ENCODE data around the gene DNAH2.
A peak's percentile ranks its signal among the peaks of the same experiment; 100 is the strongest.

Gene DNAH2

GRCh38 chr17:7843257-7843535 is 125.7 kb downstream of the DNAH2 start:
- no peak for TF ChIP-seq EZH2phosphoT487 (IDR thresholded peaks at IDR 0.05; ENCODE audit: borderline replicate concordance)
- H3K27me3 ChIP-seq (ENCODE audit: insufficient read depth, low read length, poor library complexity, severe bottlenecking) = no peaks in the 10 kb centered on the region
- H3K79me2 ChIP-seq (ENCODE audit: insufficient read depth, low read length) = peaks cover 69% of the 10 kb centered on the region; the same call in 1 of the 2 replicates
- peak overlapping the region; percentile 77 for H3K9ac ChIP-seq (ENCODE audit: low read depth, low read length, poor library complexity, severe bottlenecking)
- H3K9me2 ChIP-seq (replicated peaks; ENCODE audit: low read depth, low read length) = no peaks in the 10 kb centered on the region
- no peaks in the 10 kb centered on the region for H3F3A ChIP-seq (ENCODE audit: low read depth)
- H3K36me3 ChIP-seq (ENCODE audit: insufficient read depth, low read length) = peaks cover 22% of the 10 kb centered on the region; the same call in 1 of the 2 replicates
- H3K4me2 ChIP-seq (ENCODE audit: low read depth, low read length, poor library complexity, severe bottlenecking) = peak overlapping the region; percentile 98
- peak overlapping the region; percentile 4; the same call in 1 of the 2 replicates for H2AFZ ChIP-seq (ENCODE audit: low read length)
- peaks cover 33% of the 10 kb centered on the region for H3K4me1 ChIP-seq (ENCODE audit: insufficient read depth, low read length, poor library complexity, severe bottlenecking)
- peaks cover 76% of the 10 kb centered on the region for H4K20me1 ChIP-seq (ENCODE audit: insufficient read depth, low read length, poor library complexity, severe bottlenecking)
- H3K9me3 ChIP-seq (ENCODE audit: insufficient read depth, low read depth, low read length) = no peaks in the 10 kb centered on the region
- peak overlapping the region; percentile 88 for H3K4me3 ChIP-seq (ENCODE audit: low read length, poor library complexity, severe bottlenecking)

DNA sequence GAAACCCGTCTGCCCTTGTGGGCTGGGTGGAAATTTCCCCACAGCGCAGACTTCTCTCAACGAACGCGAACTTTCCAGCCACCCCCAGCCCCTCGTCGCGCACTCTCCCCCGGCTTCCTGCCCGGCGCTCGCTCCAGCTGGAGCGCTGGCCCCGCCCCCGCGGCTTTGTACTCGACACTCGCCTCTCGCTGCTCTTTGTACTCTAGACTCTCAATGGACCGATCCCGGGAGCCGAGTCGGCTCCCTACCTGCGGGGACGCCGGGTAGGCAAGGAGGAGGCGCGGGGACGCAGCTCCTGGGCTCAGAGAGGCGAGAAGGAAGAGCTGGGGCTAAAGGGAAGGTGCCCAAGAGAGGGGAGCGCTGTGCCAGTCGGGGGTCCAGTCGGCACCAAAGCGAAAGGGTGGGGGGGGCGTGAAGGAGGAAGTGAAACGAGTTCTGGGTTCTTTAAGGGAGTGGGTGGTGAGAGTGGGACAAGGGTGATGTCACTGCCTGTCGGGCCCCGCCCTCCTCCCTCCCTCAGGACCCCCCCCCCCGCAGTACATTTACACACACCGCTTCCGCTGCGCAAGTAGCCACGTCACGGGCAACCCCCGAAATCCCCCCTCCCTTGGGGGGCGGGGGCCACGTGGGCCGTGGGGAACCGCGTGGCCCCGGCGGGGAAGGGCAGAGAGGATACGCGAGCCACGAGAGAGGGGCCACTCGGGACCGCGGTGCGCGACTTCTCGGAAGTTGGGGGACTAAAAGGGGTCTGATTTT is 126.2 kb downstream of the DNAH2 start:
- no peak overlapping the region; the same call in 1 of the 2 replicates for H2AFZ ChIP-seq (ENCODE audit: low read length)
- TF ChIP-seq EZH2phosphoT487 (IDR thresholded peaks at IDR 0.05; ENCODE audit: borderline replicate concordance) = no peak
- TF ChIP-seq, protein P1, sequence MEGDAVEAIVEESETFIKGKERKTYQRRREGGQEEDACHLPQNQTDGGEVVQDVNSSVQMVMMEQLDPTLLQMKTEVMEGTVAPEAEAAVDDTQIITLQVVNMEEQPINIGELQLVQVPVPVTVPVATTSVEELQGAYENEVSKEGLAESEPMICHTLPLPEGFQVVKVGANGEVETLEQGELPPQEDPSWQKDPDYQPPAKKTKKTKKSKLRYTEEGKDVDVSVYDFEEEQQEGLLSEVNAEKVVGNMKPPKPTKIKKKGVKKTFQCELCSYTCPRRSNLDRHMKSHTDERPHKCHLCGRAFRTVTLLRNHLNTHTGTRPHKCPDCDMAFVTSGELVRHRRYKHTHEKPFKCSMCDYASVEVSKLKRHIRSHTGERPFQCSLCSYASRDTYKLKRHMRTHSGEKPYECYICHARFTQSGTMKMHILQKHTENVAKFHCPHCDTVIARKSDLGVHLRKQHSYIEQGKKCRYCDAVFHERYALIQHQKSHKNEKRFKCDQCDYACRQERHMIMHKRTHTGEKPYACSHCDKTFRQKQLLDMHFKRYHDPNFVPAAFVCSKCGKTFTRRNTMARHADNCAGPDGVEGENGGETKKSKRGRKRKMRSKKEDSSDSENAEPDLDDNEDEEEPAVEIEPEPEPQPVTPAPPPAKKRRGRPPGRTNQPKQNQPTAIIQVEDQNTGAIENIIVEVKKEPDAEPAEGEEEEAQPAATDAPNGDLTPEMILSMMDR (conservative IDR thresholded peaks at IDR 0.05; ENCODE audit: low read length) = no peak
- H3K79me2 ChIP-seq (ENCODE audit: insufficient read depth, low read length) = peaks cover 65% of the 10 kb centered on the region; the same call in 1 of the 2 replicates
- H3K36me3 ChIP-seq (ENCODE audit: insufficient read depth, low read length) = peaks cover 24% of the 10 kb centered on the region; the same call in 1 of the 2 replicates
- H3K4me3 ChIP-seq (ENCODE audit: low read length, poor library complexity, severe bottlenecking) = peak overlapping the region; percentile 88
- no peaks in the 10 kb centered on the region for H3K27me3 ChIP-seq (ENCODE audit: insufficient read depth, low read length, poor library complexity, severe bottlenecking)
- no peaks in the 10 kb centered on the region for H3K9me3 ChIP-seq (ENCODE audit: insufficient read depth, low read depth, low read length)
- no peaks in the 10 kb centered on the region for H3F3A ChIP-seq (ENCODE audit: low read depth)
- H3K9ac ChIP-seq (ENCODE audit: low read depth, low read length, poor library complexity, severe bottlenecking) = peak overlapping the region; percentile 77
- no peaks in the 10 kb centered on the region for H3K9me2 ChIP-seq (replicated peaks; ENCODE audit: low read depth, low read length)
- H4K20me1 ChIP-seq (ENCODE audit: insufficient read depth, low read length, poor library complexity, severe bottlenecking) = peaks cover 73% of the 10 kb centered on the region
- H3K4me2 ChIP-seq (ENCODE audit: low read depth, low read length, poor library complexity, severe bottlenecking) = peak overlapping the region; percentile 98
- H3K4me1 ChIP-seq (ENCODE audit: insufficient read depth, low read length, poor library complexity, severe bottlenecking) = peaks cover 31% of the 10 kb centered on the region

DNA sequence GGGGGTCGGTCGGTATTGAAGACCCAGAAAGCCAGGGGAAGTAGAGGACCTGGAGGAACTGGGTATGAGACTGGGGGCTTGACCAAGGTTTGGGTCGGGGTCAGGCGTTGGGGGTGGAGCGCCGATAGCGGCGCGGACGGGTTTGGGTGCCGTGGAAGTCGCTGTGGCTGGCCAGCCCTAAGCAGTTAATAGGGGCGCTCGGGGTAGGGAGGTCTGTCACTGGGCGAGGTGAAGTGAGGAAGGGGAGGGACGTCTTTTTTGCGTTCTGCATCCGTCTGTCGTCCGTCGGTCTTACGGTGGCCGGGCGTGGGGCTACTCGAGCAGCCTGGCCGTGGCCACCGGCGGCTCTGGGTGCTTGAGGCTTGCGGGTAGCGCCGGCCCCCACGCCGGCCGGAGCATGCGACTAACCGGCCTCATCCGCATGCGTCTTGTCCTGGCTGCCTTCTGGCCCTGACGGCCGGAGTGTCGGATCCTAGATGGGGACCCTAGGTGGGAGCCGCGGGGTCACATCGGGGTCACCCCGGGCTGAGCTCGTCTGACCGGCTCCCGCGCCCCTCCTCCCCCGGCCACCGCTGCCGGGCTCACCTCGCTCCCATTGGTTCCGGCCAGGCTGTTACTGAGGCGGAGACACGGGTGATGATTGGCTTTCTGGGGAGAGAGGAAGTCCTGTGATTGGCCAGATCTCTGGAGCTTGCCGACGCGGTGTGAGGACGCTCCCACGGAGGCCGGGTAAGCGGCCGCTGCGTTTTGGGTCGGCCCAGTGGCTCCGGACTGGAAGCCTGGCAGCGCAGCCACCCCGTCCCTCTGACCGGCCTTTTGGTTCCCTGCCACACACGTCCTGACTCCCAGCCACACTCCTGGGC is 127.0 kb downstream of the DNAH2 start:
- Histone ChIP-seq H3K9me3 (ENCODE audit: insufficient read depth, low read depth, low read length) (no peaks in the 10 kb centered on the region), H3K27me3 (ENCODE audit: insufficient read depth, low read length, poor library complexity, severe bottlenecking) (no peaks in the 10 kb centered on the region), H3K9ac (ENCODE audit: low read depth, low read length, poor library complexity, severe bottlenecking) (peak overlapping the region; percentile 77), H3K36me3 (ENCODE audit: insufficient read depth, low read length) (peaks cover 32% of the 10 kb centered on the region; the same call in 1 of the 2 replicates), H3K4me3 (ENCODE audit: low read length, poor library complexity, severe bottlenecking) (peak overlapping the region; percentile 88), H3K9me2 (replicated peaks; ENCODE audit: low read depth, low read length) (no peaks in the 10 kb centered on the region), H3K4me2 (ENCODE audit: low read depth, low read length, poor library complexity, severe bottlenecking) (peak overlapping the region; percentile 98), H3K4me1 (ENCODE audit: insufficient read depth, low read length, poor library complexity, severe bottlenecking) (peaks cover 23% of the 10 kb centered on the region), H3F3A (ENCODE audit: low read depth) (no peaks in the 10 kb centered on the region), H4K20me1 (ENCODE audit: insufficient read depth, low read length, poor library complexity, severe bottlenecking) (peaks cover 66% of the 10 kb centered on the region), H2AFZ (ENCODE audit: low read length) (no peak overlapping the region), H3K79me2 (ENCODE audit: insufficient read depth, low read length) (peaks cover 57% of the 10 kb centered on the region; the same call in 1 of the 2 replicates)
- TF ChIP-seq EZH2phosphoT487 (IDR thresholded peaks at IDR 0.05; ENCODE audit: borderline replicate concordance) = no peak
- TF ChIP-seq, protein P1 (conservative IDR thresholded peaks at IDR 0.05; ENCODE audit: low read length) = no peak
